ENCODE measurements around the gene WFDC12.

Gene WFDC12

DNA sequence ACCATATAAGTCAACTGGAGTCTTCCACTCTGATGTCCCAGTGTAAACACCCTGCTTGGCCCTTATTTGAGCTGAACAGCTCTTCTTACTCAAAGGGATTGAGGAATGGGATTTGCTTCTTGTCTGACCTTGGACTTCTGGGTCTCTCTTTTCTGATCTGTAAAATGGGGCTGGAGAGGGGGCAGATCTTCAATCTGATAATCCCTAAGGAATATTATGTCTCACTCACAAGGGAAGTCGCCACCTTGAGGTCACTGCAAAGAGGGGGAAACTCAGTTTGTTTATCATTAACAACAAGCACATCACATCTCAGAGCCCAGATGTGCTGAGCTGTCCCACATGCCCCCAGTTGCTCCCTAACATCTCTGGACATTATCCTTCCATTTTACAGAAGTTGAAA, 38.4 kb downstream of the WFDC12 start:
- no peak overlapping the region for H3K4me3 ChIP-seq (ENCODE audit: low read length)
- DNase-seq (ENCODE audit: low read depth): no peak
- TF ChIP-seq, protein P1, sequence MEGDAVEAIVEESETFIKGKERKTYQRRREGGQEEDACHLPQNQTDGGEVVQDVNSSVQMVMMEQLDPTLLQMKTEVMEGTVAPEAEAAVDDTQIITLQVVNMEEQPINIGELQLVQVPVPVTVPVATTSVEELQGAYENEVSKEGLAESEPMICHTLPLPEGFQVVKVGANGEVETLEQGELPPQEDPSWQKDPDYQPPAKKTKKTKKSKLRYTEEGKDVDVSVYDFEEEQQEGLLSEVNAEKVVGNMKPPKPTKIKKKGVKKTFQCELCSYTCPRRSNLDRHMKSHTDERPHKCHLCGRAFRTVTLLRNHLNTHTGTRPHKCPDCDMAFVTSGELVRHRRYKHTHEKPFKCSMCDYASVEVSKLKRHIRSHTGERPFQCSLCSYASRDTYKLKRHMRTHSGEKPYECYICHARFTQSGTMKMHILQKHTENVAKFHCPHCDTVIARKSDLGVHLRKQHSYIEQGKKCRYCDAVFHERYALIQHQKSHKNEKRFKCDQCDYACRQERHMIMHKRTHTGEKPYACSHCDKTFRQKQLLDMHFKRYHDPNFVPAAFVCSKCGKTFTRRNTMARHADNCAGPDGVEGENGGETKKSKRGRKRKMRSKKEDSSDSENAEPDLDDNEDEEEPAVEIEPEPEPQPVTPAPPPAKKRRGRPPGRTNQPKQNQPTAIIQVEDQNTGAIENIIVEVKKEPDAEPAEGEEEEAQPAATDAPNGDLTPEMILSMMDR (conservative IDR thresholded peaks at IDR 0.05; ENCODE audit: low read length): no peak

DNA sequence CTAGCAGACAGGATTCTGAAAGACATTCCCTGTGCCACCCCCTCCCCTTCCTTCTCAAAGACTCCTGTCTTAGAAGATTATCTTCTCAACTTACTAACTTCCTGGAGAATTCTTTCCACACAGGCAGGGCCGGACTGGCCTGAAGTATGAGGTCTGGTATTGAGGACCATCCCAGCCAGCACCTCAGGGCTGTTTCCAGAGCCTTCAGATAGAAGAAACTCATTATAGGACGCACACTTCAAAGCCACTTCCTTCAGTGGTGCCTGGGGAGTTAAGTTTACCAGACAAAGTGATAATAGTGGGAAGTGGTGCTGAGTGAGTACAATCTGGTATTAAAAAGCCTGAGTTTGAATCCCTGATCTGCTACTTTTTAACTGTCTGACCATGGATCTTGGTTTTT, 39.0 kb downstream of the WFDC12 start:
- no peak for DNase-seq (ENCODE audit: low read depth)
- TF ChIP-seq, protein P1 (conservative IDR thresholded peaks at IDR 0.05; ENCODE audit: low read length): no peak
- H3K4me3 ChIP-seq (ENCODE audit: low read length): no peak overlapping the region

DNA sequence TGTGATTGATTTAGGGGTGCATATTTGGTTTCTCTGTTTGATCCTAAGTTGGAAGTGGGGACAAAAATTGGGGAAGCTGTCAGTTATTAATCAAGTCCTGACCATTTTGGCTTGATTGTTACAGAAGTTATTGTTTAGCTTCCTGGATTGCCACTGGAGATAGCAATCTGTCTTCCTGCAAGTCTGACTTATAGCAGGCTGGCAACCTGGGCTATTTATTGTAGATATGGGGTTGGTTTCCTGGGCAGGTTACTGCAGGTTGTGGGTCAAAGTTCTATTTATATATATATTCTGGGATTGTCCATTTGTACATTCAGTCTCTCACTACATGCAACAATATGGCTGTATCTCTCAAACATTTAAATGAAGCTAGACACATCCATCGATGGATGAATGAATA, 41.1 kb downstream of the WFDC12 start:
- no peak overlapping the region for H3K4me3 ChIP-seq (ENCODE audit: low read length)
- DNase-seq (ENCODE audit: low read depth): no peak
- TF ChIP-seq, protein P1 (conservative IDR thresholded peaks at IDR 0.05; ENCODE audit: low read length): no peak

DNA sequence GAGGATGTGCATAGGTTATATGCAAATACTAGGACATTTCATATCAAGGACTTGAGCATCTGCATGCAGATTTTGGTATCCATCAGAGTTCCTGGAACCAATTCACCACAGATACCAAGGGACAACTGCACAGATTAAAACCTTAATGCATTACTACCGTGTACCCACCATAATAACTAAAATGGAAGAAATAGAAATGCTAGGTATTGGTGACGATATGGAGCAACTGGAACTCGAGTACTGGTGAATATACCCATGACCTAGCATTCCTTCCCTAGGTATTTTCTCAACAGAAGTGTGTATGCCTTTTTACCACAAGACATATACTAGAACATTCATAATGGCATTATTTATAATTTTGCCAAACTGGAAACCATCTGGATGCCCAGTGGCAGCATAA, 41.8 kb downstream of the WFDC12 start:
- no peak overlapping the region for H3K4me3 ChIP-seq (ENCODE audit: low read length)
- TF ChIP-seq, protein P1 (conservative IDR thresholded peaks at IDR 0.05; ENCODE audit: low read length): no peak
- no peak for DNase-seq (ENCODE audit: low read depth)

DNA sequence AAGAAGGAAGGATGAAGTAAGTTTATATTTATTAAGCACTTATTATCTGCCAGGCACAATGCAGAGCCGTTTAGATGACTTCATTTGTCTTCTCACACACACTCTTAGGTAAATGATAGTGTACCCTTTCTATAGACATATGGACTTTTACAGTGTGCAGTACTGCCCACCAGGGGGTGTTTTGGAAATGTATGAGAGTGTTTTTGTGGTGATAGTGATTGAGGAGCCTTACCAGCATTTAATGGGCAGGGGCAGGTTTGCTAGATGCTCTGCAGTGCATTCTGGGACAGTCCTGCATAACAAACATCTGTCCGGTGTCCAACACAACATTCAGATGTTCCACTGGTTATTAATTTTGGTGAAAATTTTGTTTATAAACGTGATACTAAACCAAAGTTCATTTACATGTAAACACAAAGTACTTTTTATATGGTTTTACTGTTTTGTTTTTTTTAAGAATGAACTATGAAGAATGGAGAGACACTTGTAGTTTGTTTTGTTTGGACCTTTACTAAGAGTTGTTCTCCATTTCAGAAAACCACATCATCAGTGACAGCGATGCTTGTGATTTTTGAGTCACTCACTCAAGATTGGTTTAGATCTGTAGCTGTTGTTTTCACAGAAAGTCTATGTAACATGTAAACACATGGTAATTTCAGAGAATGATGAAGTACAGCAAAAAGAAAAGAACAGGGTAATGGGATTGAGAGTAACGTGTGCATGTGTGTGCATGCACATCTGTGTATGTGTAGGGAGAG, 43.2 kb downstream of the WFDC12 start:
- no peak for DNase-seq (ENCODE audit: low read depth)
- TF ChIP-seq, protein P1 (conservative IDR thresholded peaks at IDR 0.05; ENCODE audit: low read length): peak; percentile 53

DNA sequence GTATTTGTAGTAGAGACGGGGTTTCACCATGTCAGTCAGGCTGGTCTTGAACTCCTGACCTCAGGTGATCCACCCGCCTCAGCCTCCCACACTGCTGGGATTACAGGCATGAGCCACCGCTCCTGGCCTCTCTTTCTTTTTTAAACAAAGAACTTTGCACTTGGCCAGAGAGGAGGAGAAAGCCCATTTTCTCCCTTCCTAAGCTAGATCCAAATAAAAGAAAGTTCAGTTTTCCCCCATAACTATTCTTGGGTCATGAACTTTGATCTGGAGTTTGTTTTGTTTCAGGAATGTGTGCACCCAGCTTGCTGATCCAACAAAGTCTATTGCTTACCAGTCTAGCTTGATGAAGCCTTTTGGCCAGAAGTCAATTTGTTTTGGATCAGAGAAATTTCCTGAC, 46.7 kb downstream of the WFDC12 start:
- DNase-seq (ENCODE audit: low read depth): no peak
- H3K4me3 ChIP-seq (ENCODE audit: low read length): no peak overlapping the region
- TF ChIP-seq, protein P1 (conservative IDR thresholded peaks at IDR 0.05; ENCODE audit: low read length): no peak

More for the DNA sequence above, 43.2 kb downstream of the WFDC12 start:
- H3K4me3 ChIP-seq (ENCODE audit: low read length): no peak overlapping the region

All from AG10803 (cell line).